Measurements from ENCODE around the gene ADGRE2. TPM values are rescaled to one million over a fixed set of nuclear protein-coding genes. Genes with fewer than 3 reads are reported as not detected.

Gene ADGRE2
- total RNA-seq, 1 experiment from 2014 or later = 0.23 TPM

DNA sequence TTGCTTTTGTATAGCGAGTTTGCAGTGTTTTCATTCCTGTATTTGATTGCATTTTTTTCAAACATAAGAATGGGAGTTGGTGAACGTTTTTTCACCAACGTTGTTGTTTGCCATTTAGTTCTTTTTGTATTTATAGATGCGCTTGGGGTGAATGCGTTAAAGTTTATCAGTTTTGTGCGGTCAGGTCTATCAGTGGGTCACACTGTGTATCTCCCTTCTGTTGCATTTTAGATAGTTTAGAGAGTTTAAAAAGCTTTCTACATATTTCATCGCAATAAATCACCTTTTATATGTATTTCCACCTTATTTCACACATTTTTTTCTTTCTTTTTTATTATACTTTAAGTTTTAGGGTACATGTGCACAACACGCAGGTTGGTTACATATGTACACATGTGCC, 40.2 kb upstream of the ADGRE2 start:
- no peak for DNase-seq
- H3K9me3 Mint-ChIP-seq (ENCODE audit: unreplicated experiment) = no peaks in the 10 kb centered on the region
- peaks cover 11% of the 10 kb centered on the region for H3K27me3 Mint-ChIP-seq (ENCODE audit: insufficient read depth, unreplicated experiment)
- TF ChIP-seq, protein P1, sequence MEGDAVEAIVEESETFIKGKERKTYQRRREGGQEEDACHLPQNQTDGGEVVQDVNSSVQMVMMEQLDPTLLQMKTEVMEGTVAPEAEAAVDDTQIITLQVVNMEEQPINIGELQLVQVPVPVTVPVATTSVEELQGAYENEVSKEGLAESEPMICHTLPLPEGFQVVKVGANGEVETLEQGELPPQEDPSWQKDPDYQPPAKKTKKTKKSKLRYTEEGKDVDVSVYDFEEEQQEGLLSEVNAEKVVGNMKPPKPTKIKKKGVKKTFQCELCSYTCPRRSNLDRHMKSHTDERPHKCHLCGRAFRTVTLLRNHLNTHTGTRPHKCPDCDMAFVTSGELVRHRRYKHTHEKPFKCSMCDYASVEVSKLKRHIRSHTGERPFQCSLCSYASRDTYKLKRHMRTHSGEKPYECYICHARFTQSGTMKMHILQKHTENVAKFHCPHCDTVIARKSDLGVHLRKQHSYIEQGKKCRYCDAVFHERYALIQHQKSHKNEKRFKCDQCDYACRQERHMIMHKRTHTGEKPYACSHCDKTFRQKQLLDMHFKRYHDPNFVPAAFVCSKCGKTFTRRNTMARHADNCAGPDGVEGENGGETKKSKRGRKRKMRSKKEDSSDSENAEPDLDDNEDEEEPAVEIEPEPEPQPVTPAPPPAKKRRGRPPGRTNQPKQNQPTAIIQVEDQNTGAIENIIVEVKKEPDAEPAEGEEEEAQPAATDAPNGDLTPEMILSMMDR (IDR thresholded peaks at IDR 0.05; ENCODE audit: insufficient read depth in 1 of 2, low read depth in 1 of 2, low read length in 1 of 2, severe bottlenecking in 1 of 2, unreplicated experiment in 1 of 2) = no peak
- no peaks in the 10 kb centered on the region for H3K36me3 Mint-ChIP-seq (ENCODE audit: insufficient read depth, unreplicated experiment)
- Histone ChIP-seq H3K27me3 (replicated peaks; ENCODE audit: control insufficient read depth, insufficient read depth, low read length) (no peaks in the 10 kb centered on the region), H3K36me3 (ENCODE audit: control insufficient read depth, insufficient read depth, low read length) (no peaks in the 10 kb centered on the region), H3K4me3 (ENCODE audit: low read depth, low read length) (no peak overlapping the region), H3K9me3 (no peaks in the 10 kb centered on the region), H3K4me1 (no peaks in the 10 kb centered on the region)
- ChIA-PET POLR2A (no interaction called here), CTCF (no interaction called here)
- no peak overlapping the region for H3K27ac Mint-ChIP-seq (ENCODE audit: unreplicated experiment)
- no TSS peak for BruUV-seq (replicated peaks)
- no peak overlapping the region for H3K4me3 Mint-ChIP-seq (ENCODE audit: unreplicated experiment)
- no peaks in the 10 kb centered on the region for H3K4me1 Mint-ChIP-seq (ENCODE audit: low read depth, unreplicated experiment)
- intact Hi-C loops (cut with micrococcal nuclease; ENCODE audit: unreplicated experiment) = no loop called here

DNA sequence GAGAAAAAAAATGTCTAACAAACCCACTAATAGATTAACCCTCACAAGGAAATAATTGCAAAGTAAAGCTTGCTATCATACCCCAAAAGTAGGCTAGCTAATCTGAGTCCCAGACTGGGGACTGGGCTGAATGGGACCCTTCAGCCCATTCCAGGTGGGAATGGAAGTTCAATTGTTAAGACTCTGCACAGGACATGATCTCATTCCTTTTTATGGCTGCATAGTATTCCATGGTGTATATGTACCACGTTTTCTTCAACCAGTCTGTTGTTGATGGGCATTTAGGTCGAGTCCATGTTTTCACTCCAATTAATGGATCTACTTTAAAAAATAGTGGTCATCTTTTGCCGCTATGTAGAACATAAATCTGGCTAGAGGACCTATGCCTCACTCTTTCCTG, 38.7 kb upstream of the ADGRE2 start:
- Mint-ChIP-seq H3K4me3 (ENCODE audit: unreplicated experiment) (no peak overlapping the region), H3K27ac (ENCODE audit: unreplicated experiment) (no peak overlapping the region)

DNA sequence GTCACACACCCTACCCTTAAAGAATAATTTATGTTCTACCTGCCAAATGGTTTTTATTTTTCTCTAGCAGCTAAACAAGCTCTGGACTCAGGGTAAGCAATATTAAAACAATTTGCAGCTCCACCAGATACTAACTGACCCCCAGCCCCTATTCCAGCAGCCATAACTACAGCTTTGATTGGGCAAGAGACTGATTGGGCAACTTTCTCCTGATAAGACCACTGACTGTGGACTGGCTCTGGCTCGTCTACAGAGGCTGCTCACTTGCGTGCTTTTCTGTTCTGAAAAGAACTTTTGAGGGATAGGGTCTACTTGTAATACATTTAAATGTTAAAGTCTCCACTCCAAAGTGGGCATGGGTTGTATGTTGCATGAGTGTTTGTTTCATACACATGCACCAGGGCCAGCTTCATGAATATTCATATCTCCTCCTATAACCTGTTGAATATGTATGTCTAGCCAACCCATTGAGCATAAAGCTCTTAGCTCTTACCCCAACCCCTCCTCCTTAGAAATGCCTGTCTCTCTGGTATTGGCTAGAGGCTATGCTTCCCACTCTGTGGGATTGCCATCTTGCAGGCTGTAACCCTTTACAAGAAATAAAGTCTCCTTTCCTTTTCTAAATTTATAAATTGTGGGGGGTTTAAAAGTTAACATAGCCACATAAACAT, 36.8 kb upstream of the ADGRE2 start:
- H3K27me3 Mint-ChIP-seq (ENCODE audit: insufficient read depth, unreplicated experiment) = peaks cover 13% of the 10 kb centered on the region
- Histone ChIP-seq H3K9me3 (no peaks in the 10 kb centered on the region), H3K27me3 (replicated peaks; ENCODE audit: control insufficient read depth, insufficient read depth, low read length) (no peaks in the 10 kb centered on the region), H3K36me3 (ENCODE audit: control insufficient read depth, insufficient read depth, low read length) (no peaks in the 10 kb centered on the region), H3K4me3 (ENCODE audit: low read depth, low read length) (no peak overlapping the region), H3K4me1 (no peaks in the 10 kb centered on the region)
- POLR2A ChIA-PET = no interaction called here
- DNase-seq = no peak
- H3K4me1 Mint-ChIP-seq (ENCODE audit: low read depth, unreplicated experiment) = no peaks in the 10 kb centered on the region
- no peak overlapping the region for H3K27ac Mint-ChIP-seq (ENCODE audit: unreplicated experiment)
- intact Hi-C loops (cut with micrococcal nuclease; ENCODE audit: unreplicated experiment) = no loop called here
- TF ChIP-seq, protein P1 (IDR thresholded peaks at IDR 0.05; ENCODE audit: insufficient read depth in 1 of 2, low read depth in 1 of 2, low read length in 1 of 2, severe bottlenecking in 1 of 2, unreplicated experiment in 1 of 2) = no peak
- BruUV-seq (replicated peaks) = no TSS peak
- H3K9me3 Mint-ChIP-seq (ENCODE audit: unreplicated experiment) = no peaks in the 10 kb centered on the region
- CTCF ChIA-PET = no interaction called here
- no peak overlapping the region for H3K4me3 Mint-ChIP-seq (ENCODE audit: unreplicated experiment)
- no peaks in the 10 kb centered on the region for H3K36me3 Mint-ChIP-seq (ENCODE audit: insufficient read depth, unreplicated experiment)

More for the DNA sequence above, 38.7 kb upstream of the ADGRE2 start:
- Histone ChIP-seq H3K27me3 (replicated peaks; ENCODE audit: control insufficient read depth, insufficient read depth, low read length) (no peaks in the 10 kb centered on the region), H3K36me3 (ENCODE audit: control insufficient read depth, insufficient read depth, low read length) (no peaks in the 10 kb centered on the region), H3K9me3 (no peaks in the 10 kb centered on the region), H3K4me3 (ENCODE audit: low read depth, low read length) (no peak overlapping the region), H3K4me1 (no peaks in the 10 kb centered on the region)
- Mint-ChIP-seq H3K36me3 (ENCODE audit: insufficient read depth, unreplicated experiment) (no peaks in the 10 kb centered on the region), H3K4me1 (ENCODE audit: low read depth, unreplicated experiment) (no peaks in the 10 kb centered on the region), H3K9me3 (ENCODE audit: unreplicated experiment) (no peaks in the 10 kb centered on the region), H3K27me3 (ENCODE audit: insufficient read depth, unreplicated experiment) (peaks cover 13% of the 10 kb centered on the region)
- intact Hi-C loops (cut with micrococcal nuclease; ENCODE audit: unreplicated experiment) = no loop called here
- BruUV-seq (replicated peaks) = no TSS peak
- no peak for DNase-seq
- TF ChIP-seq, protein P1 (IDR thresholded peaks at IDR 0.05; ENCODE audit: insufficient read depth in 1 of 2, low read depth in 1 of 2, low read length in 1 of 2, severe bottlenecking in 1 of 2, unreplicated experiment in 1 of 2) = no peak
- CTCF ChIA-PET = no interaction called here
- POLR2A ChIA-PET = no interaction called here
